NCI-H146 treated with DMSO at 0.1 percent for 48 hours (cell line): ENCODE data around the gene NEU4.

ENCODE experiments used
- DNase-seq: peaks from one replicate; lab custom pipeline; 2025; ENCODE audit not compliant: unreplicated experiment; lab: John Stamatoyannopoulos, UW

Gene NEU4

GRCh38 chr2:241862775-241863535 lies 54.0 kb downstream of the NEU4 start:
- no peak for DNase-seq

GRCh38 chr2:241863536-241863954 lies 54.6 kb downstream of the NEU4 start:
- DNase-seq: no peak

- no peak for DNase-seq
Measured at GRCh38 chr2:241864168-241864849, 55.3 kb downstream of the NEU4 start.

GRCh38 chr2:241864850-241865213 lies 55.8 kb downstream of the NEU4 start:
- DNase-seq: no peak

GRCh38 chr2:241865416-241865956 lies 56.5 kb downstream of the NEU4 start:
- DNase-seq: no peak

- DNase-seq: no peak
Measured at GRCh38 chr2:241865957-241866789, 57.2 kb downstream of the NEU4 start.
